Bronchial epithelial cell (primary cell): Measurements from ENCODE around the gene AP1S2. TPM values are rescaled to one million over a fixed set of nuclear protein-coding genes. Genes with fewer than 3 reads are reported as not detected.
"Not testable (repeated sequence)": the region's sequence is repeated elsewhere in the genome, so short reads cannot be mapped to it uniquely, and the experiment has no call there.

Experiments used
- DNase-seq: peaks from one replicate; pipeline ENCODE4 v3.0.0-alpha.2; 2010; ENCODE audit warnings: low read depth
- FAIRE-seq: peaks from 2 replicates; lab custom pipeline; 2011; peaks lifted over from hg19 to GRCh38; lab: Jason Lieb, UNC
- H3K27me3 ChIP-seq: 2 replicates; pipeline ENCODE4 v1.5.1; 2011; ENCODE audit warnings: low read length; ENCODE audit not compliant: control insufficient read depth, insufficient read depth
- H3K36me3 ChIP-seq: 2 replicates; pipeline ENCODE4 v1.5.1; 2011; ENCODE audit warnings: low read length; ENCODE audit not compliant: control insufficient read depth, insufficient read depth
- H3K4me3 ChIP-seq: 2 replicates; pipeline ENCODE4 v1.5.1; 2011; ENCODE audit warnings: mild to moderate bottlenecking, low read depth, low read length, control low read depth
- total RNA-seq: library from RNA; depleted of rRNA; stranded (reverse); fragments of >200 nt; gene quantifications from 2 replicates; pipeline ENCODE4 v1.2.1, GENCODE V29; 2014
- TF ChIP-seq, protein P1 (sequence below): IDR thresholded peaks from 2 replicates; pipeline ENCODE4 v1.5.1; 2011; ENCODE audit warnings: mild to moderate bottlenecking, moderate library complexity, low read length, control low read depth, inconsistent platforms; ENCODE audit not compliant: insufficient read depth, severe bottlenecking

Gene AP1S2
- total RNA-seq, 1 donor from 2014 or later: 16.3 TPM

DNA sequence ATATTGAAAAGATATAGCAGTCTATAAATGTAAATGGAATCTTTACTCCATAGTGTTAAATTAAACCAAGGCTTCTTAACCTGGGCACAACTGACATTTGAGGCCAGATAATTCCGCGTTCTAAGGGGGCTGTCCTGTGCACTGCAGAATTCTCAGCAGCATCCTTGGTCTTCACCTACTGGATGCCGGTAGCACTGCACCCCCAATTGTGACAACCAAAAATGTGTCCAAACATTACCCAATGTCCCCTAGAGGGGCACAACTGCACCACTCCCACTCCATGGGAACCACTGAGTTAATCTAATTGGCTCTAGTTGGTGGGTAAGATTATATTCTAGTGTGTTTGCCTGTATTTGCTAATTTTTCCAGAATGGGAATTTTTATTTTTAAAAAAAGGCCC, 16.6 kb downstream of the AP1S2 start:
- Histone ChIP-seq H3K4me3 (no peak overlapping the region), H3K27me3 (no peaks in the 10 kb centered on the region), H3K36me3 (no peaks in the 10 kb centered on the region)
- FAIRE-seq (no peak), DNase-seq (no peak)
- TF ChIP-seq, protein P1, sequence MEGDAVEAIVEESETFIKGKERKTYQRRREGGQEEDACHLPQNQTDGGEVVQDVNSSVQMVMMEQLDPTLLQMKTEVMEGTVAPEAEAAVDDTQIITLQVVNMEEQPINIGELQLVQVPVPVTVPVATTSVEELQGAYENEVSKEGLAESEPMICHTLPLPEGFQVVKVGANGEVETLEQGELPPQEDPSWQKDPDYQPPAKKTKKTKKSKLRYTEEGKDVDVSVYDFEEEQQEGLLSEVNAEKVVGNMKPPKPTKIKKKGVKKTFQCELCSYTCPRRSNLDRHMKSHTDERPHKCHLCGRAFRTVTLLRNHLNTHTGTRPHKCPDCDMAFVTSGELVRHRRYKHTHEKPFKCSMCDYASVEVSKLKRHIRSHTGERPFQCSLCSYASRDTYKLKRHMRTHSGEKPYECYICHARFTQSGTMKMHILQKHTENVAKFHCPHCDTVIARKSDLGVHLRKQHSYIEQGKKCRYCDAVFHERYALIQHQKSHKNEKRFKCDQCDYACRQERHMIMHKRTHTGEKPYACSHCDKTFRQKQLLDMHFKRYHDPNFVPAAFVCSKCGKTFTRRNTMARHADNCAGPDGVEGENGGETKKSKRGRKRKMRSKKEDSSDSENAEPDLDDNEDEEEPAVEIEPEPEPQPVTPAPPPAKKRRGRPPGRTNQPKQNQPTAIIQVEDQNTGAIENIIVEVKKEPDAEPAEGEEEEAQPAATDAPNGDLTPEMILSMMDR: no peak

GRCh38 chrX:15834827-15835595, 19.6 kb downstream of the AP1S2 start:
- Histone ChIP-seq H3K36me3 (no peaks in the 10 kb centered on the region), H3K4me3 (no peak overlapping the region), H3K27me3 (no peaks in the 10 kb centered on the region)
- FAIRE-seq (no peak), DNase-seq (peak; percentile 11)
- TF ChIP-seq, protein P1: no peak

DNA sequence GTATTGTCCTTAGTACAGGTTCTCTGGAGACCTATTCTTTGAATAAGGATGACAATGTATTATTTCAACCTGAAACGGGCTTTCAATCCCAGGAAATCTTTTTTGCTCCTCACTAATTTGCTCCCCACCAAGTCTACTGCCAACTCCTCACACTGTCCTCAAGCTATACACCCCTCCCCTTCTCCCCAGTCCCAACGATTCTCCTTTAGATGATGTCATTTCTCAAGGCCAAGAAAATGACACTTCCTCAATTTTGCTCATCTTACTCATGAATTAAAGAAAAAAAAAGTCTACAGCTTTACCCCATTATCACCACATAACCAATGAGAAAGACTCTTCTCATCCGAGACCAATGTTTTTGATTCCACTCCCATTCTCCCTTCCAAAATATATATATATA, 20.6 kb downstream of the AP1S2 start:
- FAIRE-seq (no peak), DNase-seq (no peak)
- Histone ChIP-seq H3K27me3 (no peaks in the 10 kb centered on the region), H3K4me3 (no peak overlapping the region), H3K36me3 (no peaks in the 10 kb centered on the region)
- TF ChIP-seq, protein P1: no peak

GRCh38 chrX:15831347-15831746, 23.3 kb downstream of the AP1S2 start:
- not testable (repeated sequence) for FAIRE-seq, H3K27me3 ChIP-seq, DNase-seq, H3K36me3 ChIP-seq, H3K4me3 ChIP-seq

DNA sequence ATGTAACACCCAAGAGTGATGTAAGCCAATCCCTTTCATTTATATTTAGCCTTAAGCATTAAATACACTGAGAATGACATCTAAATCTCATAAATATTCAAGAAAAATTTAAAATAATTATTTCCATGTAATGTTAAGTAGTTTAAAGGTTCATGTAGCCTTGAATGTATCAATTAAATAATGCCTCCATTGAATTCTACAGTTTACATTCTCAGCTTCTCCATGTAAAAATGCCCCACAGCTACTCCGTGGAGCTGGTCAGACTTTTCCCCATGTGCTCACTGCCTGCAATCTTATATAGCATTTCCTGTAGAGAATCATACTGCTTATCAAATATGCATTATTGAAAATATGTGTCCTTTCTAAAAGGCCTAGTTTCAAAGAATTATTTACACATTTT, 25.4 kb downstream of the AP1S2 start:
- FAIRE-seq: no peak
- Histone ChIP-seq H3K27me3 (no peaks in the 10 kb centered on the region), H3K36me3 (no peaks in the 10 kb centered on the region), H3K4me3 (no peak overlapping the region)
- DNase-seq: no peak
- TF ChIP-seq, protein P1: no peak

DNA sequence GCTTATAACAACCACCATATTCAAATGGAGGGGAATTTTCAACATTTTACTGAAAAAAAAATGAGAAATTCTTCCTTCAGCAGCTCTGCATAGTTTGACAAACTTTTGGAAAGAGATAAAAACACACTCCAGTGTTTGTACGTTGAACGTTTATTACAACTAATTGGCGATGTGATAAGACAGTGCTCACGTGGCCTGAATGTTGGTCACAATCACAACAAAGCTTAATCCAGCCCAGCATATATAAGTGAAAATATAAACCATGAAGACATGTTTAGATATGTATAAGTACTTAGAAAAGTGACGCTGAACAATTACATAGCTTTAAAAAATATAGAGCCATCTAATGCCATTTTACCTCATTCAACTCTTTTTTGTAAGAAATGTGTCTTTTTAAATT, 28.7 kb downstream of the AP1S2 start:
- TF ChIP-seq, protein P1: no peak
- DNase-seq: no peak
- FAIRE-seq: no peak
- no peaks in the 10 kb centered on the region for H3K27me3 ChIP-seq
- H3K36me3 ChIP-seq: no peaks in the 10 kb centered on the region
- no peak overlapping the region for H3K4me3 ChIP-seq
